Measurements from ENCODE around the gene CDHR4.

GRCh38 chr3:49840388-49840787 lies 40.7 kb upstream of the CDHR4 start:
- no peak for TF ChIP-seq CTCF (IDR thresholded peaks at IDR 0.05; ENCODE audit: borderline replicate concordance, extremely low read depth, low read length, poor library complexity, severe bottlenecking)
- no peak for TF ChIP-seq EZH2 (IDR thresholded peaks at IDR 0.05; ENCODE audit: borderline replicate concordance, low read depth, low read length, severe bottlenecking)

All from DND-41 (cell line).